Endodermal cell (in vitro differentiated cells): ENCODE data around the gene ERCC1. TPM values are rescaled to one million over a fixed set of nuclear protein-coding genes. Genes with fewer than 3 reads are reported as not detected.

ENCODE experiments used
- DNase-seq: peaks from one replicate; pipeline ENCODE4 v3.0.0-alpha.2; 2017
- H3K27ac ChIP-seq: 2 replicates; pipeline ENCODE4 v1.5.1; 2013; ENCODE audit warnings: mild to moderate bottlenecking, low read depth, low read length, moderate library complexity
- H3K27me3 ChIP-seq: 2 replicates; pipeline ENCODE4 v1.6.1; 2013; ENCODE audit warnings: mild to moderate bottlenecking, low read length, moderate library complexity; ENCODE audit not compliant: insufficient read depth, control insufficient read depth, poor library complexity, severe bottlenecking
- H3K36me3 ChIP-seq: 2 replicates; pipeline ENCODE4 v1.7.0; 2013; ENCODE audit warnings: mild to moderate bottlenecking, low read length, moderate library complexity; ENCODE audit not compliant: control insufficient read depth, insufficient read depth
- H3K4me1 ChIP-seq: one replicate; pipeline ENCODE4 v1.7.0; 2013; ENCODE audit warnings: low read length; ENCODE audit not compliant: control insufficient read depth, insufficient read depth
- H3K4me3 ChIP-seq: 2 replicates; pipeline ENCODE4 v1.5.1; 2013; ENCODE audit warnings: mild to moderate bottlenecking, low read length, moderate library complexity
- H3K9ac ChIP-seq: 2 replicates; pipeline ENCODE4 v1.6.1; 2013; ENCODE audit warnings: mild to moderate bottlenecking, low read length, moderate library complexity; ENCODE audit not compliant: poor library complexity, severe bottlenecking; ENCODE audit errors: extremely low read depth
- H3K9me3 ChIP-seq: 2 replicates; pipeline ENCODE4 v1.6.1; 2013; ENCODE audit warnings: mild to moderate bottlenecking, low read length, moderate library complexity; ENCODE audit not compliant: control insufficient read depth
- H3K27ac Mint-ChIP-seq: 2 replicates; pipeline ENCODE4 v1.8.0; 2020; ENCODE audit warnings: mixed read lengths
- H3K27me3 Mint-ChIP-seq: 2 replicates; pipeline ENCODE4 v1.8.0; 2021; ENCODE audit warnings: mild to moderate bottlenecking, mixed read lengths; ENCODE audit not compliant: insufficient read depth
- H3K36me3 Mint-ChIP-seq: 2 replicates; pipeline ENCODE4 v1.8.0; 2020; ENCODE audit warnings: low read depth, mixed read lengths
- H3K4me1 Mint-ChIP-seq: 2 replicates; pipeline ENCODE4 v1.8.0; 2020; ENCODE audit warnings: mixed read lengths
- H3K4me3 Mint-ChIP-seq: 2 replicates; pipeline ENCODE4 v1.8.0; 2020; ENCODE audit warnings: mild to moderate bottlenecking, moderate library complexity, mixed read lengths
- H3K9me3 Mint-ChIP-seq: 2 replicates; pipeline ENCODE4 v1.8.0; 2020; ENCODE audit warnings: mild to moderate bottlenecking, mixed read lengths
- CTCF ChIP-seq: fragments of 200-600 bp; sonication (generic); conservative IDR thresholded peaks from 2 replicates; pipeline ENCODE4 v1.5.0; 2021; ENCODE audit warnings: antibody characterized with exemption, mild to moderate bottlenecking
- WGBS, 2 experiments: methylation state at CpG; one replicate each; pipeline versions ENCODE4 v1.1.5 to v1.1.7; 2013; ENCODE audit warnings: missing lambda C conversion rate in 2 of 2, mixed read lengths in 1 of 2; ENCODE audit not compliant: insufficient coverage in 1 of 2, insufficient read length in 1 of 2; 5-methylcytosine and 5-hydroxymethylcytosine counted together
- total RNA-seq, 2 donors: library from RNA; stranded (reverse); fragmentation: NEBNext Ultra II Directional in 1 of 2; extraction: Animal tissue kit (Norgen Biotek cat#: 25700) in 1 of 2; gene quantifications; 2 replicates in 1 of 2; 3 replicates in 1 of 2; pipeline ENCODE4 v1.2.1, GENCODE V29; 2021

Gene ERCC1
- total RNA-seq, 2 donors from 2014 or later, result 53.5 to 63.6 TPM

GRCh38 chr19:45470762-45471081 lies 47.0 kb upstream of the ERCC1 start:
- H3K4me3 ChIP-seq, result no peak overlapping the region
- H3K27ac ChIP-seq, result no peak overlapping the region
- H3K27me3 Mint-ChIP-seq, result peaks cover 10% of the 10 kb centered on the region
- H3K27me3 ChIP-seq, result peaks cover 13% of the 10 kb centered on the region
- DNase-seq, result no peak
- no peaks in the 10 kb centered on the region for H3K36me3 ChIP-seq
- H3K4me3 Mint-ChIP-seq, result no peak overlapping the region
- H3K4me1 ChIP-seq, result no peaks in the 10 kb centered on the region
- no peak for TF ChIP-seq CTCF
- H3K9me3 ChIP-seq, result no peaks in the 10 kb centered on the region
- no peaks in the 10 kb centered on the region for H3K36me3 Mint-ChIP-seq
- no peaks in the 10 kb centered on the region for H3K9me3 Mint-ChIP-seq
- H3K27ac Mint-ChIP-seq, result no peak overlapping the region
- WGBS, 2 experiments, result 95 to 98% methylated on average over 7 to 15 of the region's 15 CpGs
- H3K4me1 Mint-ChIP-seq, result peaks cover 12% of the 10 kb centered on the region
- H3K9ac ChIP-seq, result no peak overlapping the region

DNA sequence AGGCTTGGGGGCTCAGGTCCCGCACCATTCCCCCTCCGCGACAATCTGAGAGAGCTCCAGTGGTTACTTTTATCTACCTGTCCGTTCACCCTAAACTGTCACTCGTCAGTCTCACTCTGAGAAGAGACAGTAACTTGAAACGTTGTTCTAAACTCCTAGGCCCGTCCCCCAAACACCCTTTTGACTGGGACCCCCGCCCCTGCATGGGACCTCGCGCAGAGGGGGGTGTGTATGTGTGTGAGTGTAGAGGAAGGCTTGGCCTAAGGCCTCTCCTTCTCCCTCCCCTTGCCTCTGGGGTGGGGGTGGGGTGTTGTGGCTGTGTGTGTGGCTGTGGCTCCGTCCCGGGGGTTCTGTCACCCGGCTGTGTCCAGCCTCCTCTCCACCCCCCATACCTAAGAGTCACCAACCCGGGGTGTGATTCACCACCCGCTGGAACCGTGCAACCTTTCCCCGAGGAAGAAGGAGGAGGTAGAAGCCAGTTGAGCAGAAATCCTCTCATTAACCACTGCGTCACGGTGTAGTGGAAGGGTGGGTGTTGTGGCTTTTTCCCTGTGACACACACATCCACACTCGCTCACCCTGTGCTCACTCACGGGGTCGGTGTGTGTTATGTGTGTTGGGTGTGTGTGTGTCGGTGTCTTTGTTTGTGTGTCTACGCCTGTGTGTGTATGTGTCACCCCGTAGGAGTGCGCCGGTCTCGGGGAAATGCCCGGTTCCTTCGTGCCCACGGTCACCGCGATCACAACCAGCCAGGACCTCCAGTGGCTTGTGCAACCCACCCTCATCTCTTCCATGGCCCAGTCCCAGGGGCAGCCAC lies 46.4 kb upstream of the ERCC1 start:
- DNase-seq, result no peak
- WGBS, 2 experiments, result 50 to 71% methylated on average over 7 to 24 of the region's 33 CpGs
- H3K4me1 ChIP-seq, result no peaks in the 10 kb centered on the region
- TF ChIP-seq CTCF, result no peak
- Mint-ChIP-seq H3K36me3 (no peaks in the 10 kb centered on the region), H3K27me3 (peaks cover 10% of the 10 kb centered on the region), H3K4me1 (peaks cover 12% of the 10 kb centered on the region), H3K9me3 (no peaks in the 10 kb centered on the region), H3K27ac (peak overlapping the region; percentile 98), H3K4me3 (peak overlapping the region; percentile 77)
- no peaks in the 10 kb centered on the region for H3K9me3 ChIP-seq
- H3K9ac ChIP-seq, result peak overlapping the region; percentile 95
- H3K4me3 ChIP-seq, result peak overlapping the region; percentile 92
- H3K27ac ChIP-seq, result no peak overlapping the region
- no peaks in the 10 kb centered on the region for H3K36me3 ChIP-seq
- H3K27me3 ChIP-seq, result peaks cover 13% of the 10 kb centered on the region

DNA sequence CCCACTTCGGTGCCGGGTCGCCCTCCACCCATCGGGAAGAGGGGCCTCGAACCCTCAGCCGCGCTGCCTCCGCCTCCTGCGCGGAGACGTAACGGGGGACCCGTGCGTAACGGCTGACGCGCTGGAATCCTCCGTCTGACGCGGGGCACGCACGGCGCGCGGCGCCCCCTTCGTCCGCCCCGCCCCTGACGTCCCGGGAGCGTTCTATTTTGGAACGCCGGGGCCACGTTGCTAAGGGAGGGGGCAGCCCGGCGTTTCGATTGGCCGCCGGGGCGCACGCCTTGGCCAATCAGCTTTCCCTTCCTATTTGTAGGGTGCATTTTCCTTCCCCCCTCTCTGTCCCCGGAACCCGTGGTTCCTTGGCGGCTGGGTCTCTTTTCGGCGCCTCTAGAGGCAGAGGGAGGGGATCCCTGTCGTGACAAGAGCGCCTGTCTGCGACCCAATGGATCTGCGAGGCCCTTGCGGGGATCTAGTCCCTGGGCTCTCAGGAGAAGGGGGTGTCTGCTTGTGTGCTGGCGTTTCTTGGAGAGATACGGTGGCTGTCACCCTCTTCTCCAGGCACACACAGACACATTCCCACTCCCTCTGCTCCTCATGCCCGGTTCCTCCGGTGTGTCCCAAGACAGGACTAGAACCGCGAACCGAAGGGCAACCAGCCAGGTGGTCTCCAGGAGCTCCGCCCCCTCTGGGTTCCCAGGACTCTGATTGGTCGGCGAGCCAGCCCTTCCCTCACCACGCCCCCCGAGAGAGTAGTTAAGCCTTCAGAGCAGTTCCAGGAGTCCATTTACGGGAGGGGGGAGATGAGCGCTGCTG lies 45.6 kb upstream of the ERCC1 start:
- peak overlapping the region; percentile 98 for H3K27ac Mint-ChIP-seq
- TF ChIP-seq CTCF, result no peak
- no peaks in the 10 kb centered on the region for H3K36me3 ChIP-seq
- H3K4me1 ChIP-seq, result no peaks in the 10 kb centered on the region
- peaks cover 12% of the 10 kb centered on the region for H3K4me1 Mint-ChIP-seq
- no peaks in the 10 kb centered on the region for H3K9me3 Mint-ChIP-seq
- H3K27me3 ChIP-seq, result peaks cover 13% of the 10 kb centered on the region
- H3K36me3 Mint-ChIP-seq, result no peaks in the 10 kb centered on the region
- H3K27ac ChIP-seq, result peak overlapping the region; percentile 91
- H3K4me3 Mint-ChIP-seq, result peak overlapping the region; percentile 77
- DNase-seq, result peak; percentile 98
- peaks cover 10% of the 10 kb centered on the region for H3K27me3 Mint-ChIP-seq
- no peaks in the 10 kb centered on the region for H3K9me3 ChIP-seq
- H3K9ac ChIP-seq, result peak overlapping the region; percentile 95
- H3K4me3 ChIP-seq, result peak overlapping the region; percentile 92
- 0% methylated on average over 4 to 64 of the region's 66 CpGs for WGBS, 2 experiments
